ENCODE measurements around the gene PSMA1.

The PSMA1 gene

GRCh38 chr11:14529951-14530350, 9.8 kb upstream of the PSMA1 start:
- DNase-seq (ENCODE audit: low spot score): peak; percentile 77

GRCh38 chr11:14529321-14529720, 9.1 kb upstream of the PSMA1 start:
- no peak for DNase-seq (ENCODE audit: low spot score)

- no peak for DNase-seq (ENCODE audit: low spot score)
Observed at GRCh38 chr11:14522801-14523200, 2.6 kb upstream of the PSMA1 start.

DNA sequence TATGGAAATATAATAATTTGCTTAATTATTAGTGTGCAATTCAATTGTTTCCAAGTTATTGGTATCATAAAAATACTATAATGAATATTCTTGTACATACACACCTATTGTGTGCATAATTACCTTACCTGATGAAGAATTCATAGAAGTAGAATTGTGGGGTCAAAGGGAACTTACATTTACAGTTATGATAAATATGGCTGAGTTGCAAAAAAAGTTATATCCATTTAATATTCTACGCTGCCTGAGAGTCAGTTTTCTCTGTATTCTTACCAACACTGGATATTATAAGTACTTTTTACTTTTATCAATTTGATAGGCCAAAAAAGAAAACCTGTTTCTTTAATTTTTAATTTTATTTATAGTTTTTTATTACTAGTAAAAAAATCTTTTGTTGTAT, 2.1 kb upstream of the PSMA1 start:
- DNase-seq (ENCODE audit: low spot score): no peak

DNA sequence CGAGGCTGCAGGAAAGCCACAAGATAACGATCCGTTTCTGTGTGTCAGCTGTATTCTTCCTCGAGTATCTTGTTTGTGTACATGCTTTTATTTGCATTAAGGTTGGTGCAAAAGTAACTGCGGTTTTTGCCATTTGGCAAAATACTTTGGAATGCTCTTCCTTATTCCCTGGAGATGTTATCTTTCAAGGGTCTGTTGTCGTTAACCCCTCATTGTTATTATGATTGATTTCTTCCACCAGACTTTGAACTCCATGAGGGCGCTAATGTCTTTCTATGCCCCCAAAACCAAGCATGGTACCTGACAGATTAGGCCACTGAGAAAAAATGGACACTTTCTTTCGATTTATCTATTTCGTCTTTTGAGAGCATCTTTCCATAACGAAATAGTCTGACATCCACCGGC, 563 bp upstream of the PSMA1 start:
- no peak for DNase-seq (ENCODE audit: low spot score)

DNA sequence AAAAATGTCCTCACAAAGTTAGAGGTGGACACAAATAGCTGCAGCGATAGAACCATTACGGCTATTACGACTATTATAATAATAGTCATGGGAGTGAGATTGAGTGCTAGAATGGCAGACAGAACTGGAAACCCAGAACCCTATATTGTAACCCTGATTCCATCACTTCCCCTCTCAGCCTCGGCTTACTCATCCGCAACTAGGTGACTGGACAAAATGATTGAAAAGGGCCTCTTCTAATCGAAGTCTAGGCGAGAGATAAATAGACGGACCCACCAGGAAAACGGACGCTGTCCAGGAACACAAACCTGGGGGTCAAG, 629 bp downstream of the PSMA1 start:
- no peak for DNase-seq (ENCODE audit: low spot score)

- no peak for DNase-seq (ENCODE audit: low spot score)
Observed at GRCh38 chr11:14518820-14519219, 1.4 kb downstream of the PSMA1 start.

GRCh38 chr11:14513800-14514199, 6.4 kb downstream of the PSMA1 start:
- no peak for DNase-seq (ENCODE audit: low spot score)

DNA sequence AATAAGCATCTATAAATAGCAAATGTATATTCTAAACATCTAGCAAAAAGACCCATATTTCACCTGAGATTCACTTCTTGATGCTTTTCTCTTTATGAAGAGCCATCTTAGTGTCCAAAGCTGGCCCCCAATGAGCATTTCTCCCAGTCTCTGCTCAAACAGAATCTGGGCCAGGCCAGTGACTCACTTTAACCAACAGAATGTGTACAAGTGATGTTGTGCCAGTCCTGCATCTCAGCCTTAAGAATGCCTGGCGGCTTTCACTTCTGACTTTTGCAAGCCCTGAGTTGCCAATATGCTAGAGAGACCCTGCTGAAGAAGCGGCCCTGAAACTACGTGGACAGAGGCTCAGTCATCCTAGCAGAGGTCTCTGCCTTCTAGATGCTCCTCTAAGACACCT, 13.7 kb downstream of the PSMA1 start:
- DNase-seq (ENCODE audit: low spot score): no peak

GRCh38 chr11:14503023-14503422, 17.2 kb downstream of the PSMA1 start:
- DNase-seq (ENCODE audit: low spot score): no peak

DNA sequence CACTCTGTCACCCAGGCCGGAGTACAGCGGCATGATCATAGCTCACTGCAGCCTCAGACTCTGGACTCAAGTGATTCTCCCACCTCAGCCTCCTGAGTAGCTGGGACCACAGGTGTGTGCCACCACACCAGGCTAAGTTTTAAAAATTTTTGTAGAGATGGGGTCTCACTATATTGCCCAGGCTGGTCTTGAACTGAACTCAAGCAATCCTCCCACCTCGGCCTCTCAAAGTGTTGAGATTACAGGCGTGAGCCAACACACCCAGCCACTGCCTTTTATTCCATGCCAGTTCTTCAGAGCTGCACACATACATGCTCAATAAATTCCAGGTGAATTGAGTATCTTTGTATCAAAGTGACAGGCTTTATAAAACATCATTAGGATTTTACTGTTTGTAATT, 18.1 kb downstream of the PSMA1 start:
- DNase-seq (ENCODE audit: low spot score): no peak

DNA sequence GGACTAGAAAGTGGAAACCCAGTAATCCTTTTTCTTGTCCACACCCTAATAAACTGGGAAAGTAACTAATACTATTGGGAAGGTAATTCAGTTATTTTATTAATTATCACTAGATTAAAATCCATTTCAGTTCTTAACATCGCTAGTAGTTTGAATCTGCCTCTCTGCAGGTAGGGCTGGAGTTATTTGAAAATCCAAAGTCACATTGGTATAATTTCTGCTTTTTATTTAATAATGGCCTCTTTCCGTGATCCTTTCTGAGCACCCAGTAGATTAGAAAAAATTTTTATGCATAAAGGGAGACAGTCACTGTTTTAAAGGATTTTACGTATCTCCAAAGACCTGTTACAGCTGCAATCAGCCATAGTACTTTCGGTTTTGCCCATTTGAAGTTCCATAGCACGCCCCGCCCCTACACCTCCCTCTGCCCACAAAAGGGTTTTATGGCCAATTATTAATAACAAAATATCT, 20.0 kb downstream of the PSMA1 start:
- peak; percentile 65 for DNase-seq (ENCODE audit: low spot score)

GRCh38 chr11:14499560-14500180, 20.5 kb downstream of the PSMA1 start, which contains the start of gene COPB1:
Gene COPB1, minus strand, starts transcription at chr11:14499811. Its CDS starts 883 bp downstream, at chr11:14498928.
- DNase-seq (ENCODE audit: low spot score): peak; percentile 94

GRCh38 chr11:14499178-14499559, 21.0 kb downstream of the PSMA1 start:
- DNase-seq (ENCODE audit: low spot score): no peak

DNA sequence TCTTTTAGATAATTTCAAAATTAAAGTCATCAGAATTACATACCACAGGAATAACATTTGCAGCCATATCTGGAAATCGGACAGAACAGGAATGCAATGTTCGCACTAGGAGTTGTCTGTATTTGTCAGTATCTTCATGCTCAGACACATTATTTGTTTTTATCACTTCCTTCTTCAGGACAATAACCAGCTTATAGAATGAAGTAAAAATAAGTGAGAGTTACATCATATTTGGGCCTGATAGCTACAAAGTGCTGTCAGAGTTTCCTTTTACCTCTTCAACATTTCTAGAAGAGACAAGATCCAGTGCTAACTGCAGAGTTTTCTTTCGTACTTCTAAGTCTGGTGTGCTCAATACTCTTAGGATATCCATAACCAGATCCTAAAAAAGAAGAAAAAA, 39.5 kb downstream of the PSMA1 start:
- DNase-seq (ENCODE audit: low spot score): no peak

DNA sequence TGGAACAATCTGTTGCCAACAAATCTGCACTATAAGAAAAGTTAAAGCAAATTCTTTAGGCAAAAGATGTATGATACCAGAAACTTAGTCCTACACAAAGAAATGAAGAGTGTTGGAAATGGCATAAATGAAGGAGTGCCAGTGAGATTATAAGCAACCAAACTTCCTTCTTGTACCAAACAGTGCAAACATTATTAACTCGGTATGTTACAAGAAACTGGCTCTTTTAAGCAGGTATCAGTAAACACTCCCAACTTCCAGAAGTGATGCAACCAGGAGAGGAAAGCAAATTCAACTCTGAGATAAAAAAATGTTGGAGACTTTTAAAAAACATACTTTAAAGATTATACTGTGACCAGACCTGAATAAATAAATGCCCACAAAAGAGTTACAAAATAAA, 49.1 kb downstream of the PSMA1 start:
- DNase-seq (ENCODE audit: low spot score): no peak

DNA sequence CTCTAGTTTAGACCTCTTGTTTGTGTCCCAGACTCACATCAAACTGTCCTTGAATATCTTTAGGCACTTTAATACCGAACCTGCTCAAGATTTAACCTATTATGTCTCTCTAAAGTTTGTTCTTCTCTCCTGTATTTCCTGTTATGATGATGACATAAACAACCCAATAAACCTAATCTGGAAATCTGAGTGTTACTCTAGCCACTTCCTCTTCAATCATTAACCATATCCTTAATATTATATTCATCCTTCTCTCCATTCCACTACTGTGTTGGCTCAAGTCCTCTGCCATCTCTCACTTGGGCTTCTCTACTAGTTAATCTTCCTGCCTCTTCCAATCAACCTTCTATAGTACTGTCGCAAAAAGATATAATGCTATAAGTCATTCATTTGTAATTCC, 56.6 kb downstream of the PSMA1 start:
- no peak for DNase-seq (ENCODE audit: low spot score)

GRCh38 chr11:14460147-14460546, 60.0 kb downstream of the PSMA1 start:
- no peak for DNase-seq (ENCODE audit: low spot score)

DNA sequence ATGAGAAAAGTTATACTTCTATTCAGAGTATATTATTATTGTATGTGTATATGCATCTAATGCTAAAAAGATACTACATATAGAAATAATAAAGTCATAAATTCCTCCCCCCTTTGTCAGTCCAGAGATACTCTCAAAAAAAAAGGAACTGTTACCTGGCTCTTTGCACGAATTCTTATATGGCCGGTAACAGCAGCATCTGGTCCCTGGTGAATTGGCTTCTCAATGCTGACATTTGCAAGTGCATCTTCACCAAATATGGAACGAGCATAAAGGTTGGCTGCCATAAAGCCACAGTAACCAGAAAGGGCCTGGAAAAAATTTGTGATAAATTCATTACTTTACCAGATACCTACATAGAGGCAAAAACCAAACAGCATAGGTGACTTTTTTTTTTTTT, 61.8 kb downstream of the PSMA1 start:
- no peak for DNase-seq (ENCODE audit: low spot score)

- DNase-seq (ENCODE audit: low spot score): no peak
Observed at GRCh38 chr11:14455648-14456430, 64.3 kb downstream of the PSMA1 start.

Data from kidney tubule cell (primary cell).